MM.1S (cell line): Measurements from ENCODE around the gene AGBL4.

ENCODE experiments used
- DNase-seq: peaks from one replicate; pipeline ENCODE4 v3.0.0-alpha.2; 2015
- H2AFZ ChIP-seq: fragments of 300-600 bp; sonication (generic); 2 replicates; pipeline ENCODE4 v1.6.0; 2016; ENCODE audit warnings: antibody characterized with exemption, low read length
- H3F3A ChIP-seq: fragments of 300-600 bp; sonication (generic); 2 replicates; pipeline ENCODE4 v1.6.1; 2016; ENCODE audit warnings: mild to moderate bottlenecking, antibody characterized with exemption, low read length, moderate library complexity, mixed read lengths; ENCODE audit not compliant: insufficient read depth
- H3K27ac ChIP-seq: fragments of 300-600 bp; sonication (generic); 2 replicates; pipeline ENCODE4 v1.5.1; 2016; ENCODE audit warnings: mild to moderate bottlenecking, low read length
- H3K27me3 ChIP-seq: fragments of 300-600 bp; sonication (generic); replicated peaks from 2 replicates; pipeline ENCODE4 v1.6.0; 2016; ENCODE audit warnings: low read length; ENCODE audit not compliant: insufficient read depth
- H3K36me3 ChIP-seq: fragments of 300-600 bp; sonication (generic); replicated peaks from 2 replicates; pipeline ENCODE4 v1.6.1; 2016; ENCODE audit warnings: mild to moderate bottlenecking, low read length, mixed read lengths; ENCODE audit not compliant: insufficient read depth
- H3K4me1 ChIP-seq: fragments of 300-600 bp; sonication (generic); 2 replicates; pipeline ENCODE4 v1.6.1; 2016; ENCODE audit warnings: low read length, mixed read lengths
- H3K4me2 ChIP-seq: fragments of 300-600 bp; sonication (generic); 2 replicates; pipeline ENCODE4 v1.6.0; 2016; ENCODE audit warnings: low read depth, low read length
- H3K4me3 ChIP-seq: fragments of 300-600 bp; sonication (generic); 2 replicates; pipeline ENCODE4 v1.5.1; 2016; ENCODE audit warnings: low read length, mixed read lengths
- H3K79me2 ChIP-seq: fragments of 300-600 bp; sonication (generic); 2 replicates; pipeline ENCODE4 v1.6.1; 2016; ENCODE audit warnings: mixed run types, low read length, mixed read lengths
- H3K9ac ChIP-seq: fragments of 300-600 bp; sonication (generic); 2 replicates; pipeline ENCODE4 v1.6.1; 2016; ENCODE audit warnings: low read length, mixed read lengths
- H3K9me2 ChIP-seq: fragments of 300-600 bp; sonication (generic); replicated peaks from 2 replicates; pipeline ENCODE4 v1.6.1; 2016; ENCODE audit warnings: mild to moderate bottlenecking, low read length, mixed read lengths; ENCODE audit not compliant: insufficient read depth
- H3K9me3 ChIP-seq: fragments of 300-600 bp; sonication (generic); replicated peaks from 2 replicates; pipeline ENCODE4 v1.6.1; 2016; ENCODE audit warnings: mild to moderate bottlenecking, low read length, mixed read lengths; ENCODE audit not compliant: insufficient read depth
- H4K20me1 ChIP-seq: fragments of 300-600 bp; sonication (generic); 2 replicates; pipeline ENCODE4 v1.6.1; 2016; ENCODE audit warnings: mild to moderate bottlenecking, low read length, moderate library complexity, mixed read lengths; ENCODE audit not compliant: insufficient read depth
- EZH2 ChIP-seq: fragments of 300-600 bp; sonication (generic); optimal IDR thresholded peaks from 2 replicates; pipeline ENCODE3; 2017; ENCODE audit warnings: low read depth, mild to moderate bottlenecking, antibody characterized with exemption, low read length, mixed read lengths
- EZH2phosphoT487 ChIP-seq: fragments of 300-600 bp; sonication (generic); IDR thresholded peaks from 2 replicates; pipeline ENCODE4 v1.6.1; 2018; ENCODE audit warnings: antibody characterized with exemption, low read length
- TF ChIP-seq, protein P1 (sequence below): fragments of 300-600 bp; sonication (generic); IDR thresholded peaks from 2 replicates; pipeline ENCODE4 v1.5.1; 2016; ENCODE audit warnings: antibody characterized with exemption, low read length, mixed read lengths

The AGBL4 gene

DNA sequence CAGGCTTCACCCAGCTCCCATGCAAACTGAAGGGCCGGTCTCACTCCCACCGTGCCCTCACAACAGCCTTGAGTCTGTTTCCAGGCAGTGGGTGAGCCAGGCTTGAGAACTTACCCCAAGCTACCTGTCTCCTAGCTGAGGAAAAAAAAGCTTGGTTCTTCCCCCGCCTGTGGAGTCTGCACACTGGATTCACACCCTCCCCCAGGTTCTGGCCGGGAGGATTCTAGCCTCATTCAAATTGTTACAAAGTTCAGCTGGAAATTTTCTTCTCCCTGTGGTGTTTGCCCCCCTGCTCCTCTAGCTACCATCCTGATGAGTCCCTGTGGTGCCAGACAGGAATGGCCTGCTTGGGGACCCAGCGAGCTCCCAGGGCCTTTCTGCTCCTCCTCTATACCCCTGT lies 471.7 kb downstream of the AGBL4 start:
- DNase-seq, result no peak
- no peak overlapping the region for H3K4me3 ChIP-seq
- no peaks in the 10 kb centered on the region for H3K27me3 ChIP-seq
- H3F3A ChIP-seq, result no peaks in the 10 kb centered on the region
- no peaks in the 10 kb centered on the region for H3K9me3 ChIP-seq
- H3K4me1 ChIP-seq, result no peaks in the 10 kb centered on the region
- no peak overlapping the region for H3K4me2 ChIP-seq
- H3K9me2 ChIP-seq, result no peaks in the 10 kb centered on the region
- H3K9ac ChIP-seq, result no peak overlapping the region
- no peak for TF ChIP-seq EZH2
- TF ChIP-seq EZH2phosphoT487, result no peak
- TF ChIP-seq, protein P1, sequence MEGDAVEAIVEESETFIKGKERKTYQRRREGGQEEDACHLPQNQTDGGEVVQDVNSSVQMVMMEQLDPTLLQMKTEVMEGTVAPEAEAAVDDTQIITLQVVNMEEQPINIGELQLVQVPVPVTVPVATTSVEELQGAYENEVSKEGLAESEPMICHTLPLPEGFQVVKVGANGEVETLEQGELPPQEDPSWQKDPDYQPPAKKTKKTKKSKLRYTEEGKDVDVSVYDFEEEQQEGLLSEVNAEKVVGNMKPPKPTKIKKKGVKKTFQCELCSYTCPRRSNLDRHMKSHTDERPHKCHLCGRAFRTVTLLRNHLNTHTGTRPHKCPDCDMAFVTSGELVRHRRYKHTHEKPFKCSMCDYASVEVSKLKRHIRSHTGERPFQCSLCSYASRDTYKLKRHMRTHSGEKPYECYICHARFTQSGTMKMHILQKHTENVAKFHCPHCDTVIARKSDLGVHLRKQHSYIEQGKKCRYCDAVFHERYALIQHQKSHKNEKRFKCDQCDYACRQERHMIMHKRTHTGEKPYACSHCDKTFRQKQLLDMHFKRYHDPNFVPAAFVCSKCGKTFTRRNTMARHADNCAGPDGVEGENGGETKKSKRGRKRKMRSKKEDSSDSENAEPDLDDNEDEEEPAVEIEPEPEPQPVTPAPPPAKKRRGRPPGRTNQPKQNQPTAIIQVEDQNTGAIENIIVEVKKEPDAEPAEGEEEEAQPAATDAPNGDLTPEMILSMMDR, result no peak
- no peak overlapping the region for H2AFZ ChIP-seq
- no peak overlapping the region for H3K27ac ChIP-seq
- H4K20me1 ChIP-seq, result no peaks in the 10 kb centered on the region
- no peaks in the 10 kb centered on the region for H3K36me3 ChIP-seq
- no peaks in the 10 kb centered on the region for H3K79me2 ChIP-seq

DNA sequence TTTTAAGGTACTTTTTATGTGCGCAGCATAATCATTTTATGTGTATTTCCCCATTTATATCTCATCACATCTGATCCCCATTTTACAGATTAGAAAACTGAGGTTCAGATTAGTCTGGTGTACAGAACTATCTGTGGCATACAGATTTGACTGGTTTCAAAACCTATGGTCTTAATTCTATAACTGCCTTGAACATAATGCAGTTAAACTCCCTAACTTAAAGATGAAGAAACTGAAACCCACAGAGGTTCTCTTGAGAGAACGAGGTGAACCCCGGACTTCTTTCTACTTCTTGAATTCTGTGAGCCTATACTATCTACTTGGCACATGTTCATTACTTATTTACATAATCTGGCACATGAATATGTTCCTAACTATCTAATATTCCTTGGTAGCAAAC lies 479.1 kb downstream of the AGBL4 start:
- Histone ChIP-seq H2AFZ (no peak overlapping the region), H3K9me3 (no peaks in the 10 kb centered on the region), H4K20me1 (no peaks in the 10 kb centered on the region), H3K4me2 (no peak overlapping the region), H3K27ac (no peak overlapping the region), H3K4me1 (no peaks in the 10 kb centered on the region), H3K79me2 (no peaks in the 10 kb centered on the region), H3F3A (no peaks in the 10 kb centered on the region), H3K27me3 (no peaks in the 10 kb centered on the region), H3K4me3 (no peak overlapping the region), H3K36me3 (no peaks in the 10 kb centered on the region), H3K9me2 (no peaks in the 10 kb centered on the region), H3K9ac (no peak overlapping the region)
- TF ChIP-seq EZH2, result no peak
- TF ChIP-seq, protein P1, result no peak
- DNase-seq, result peak; percentile 10

DNA sequence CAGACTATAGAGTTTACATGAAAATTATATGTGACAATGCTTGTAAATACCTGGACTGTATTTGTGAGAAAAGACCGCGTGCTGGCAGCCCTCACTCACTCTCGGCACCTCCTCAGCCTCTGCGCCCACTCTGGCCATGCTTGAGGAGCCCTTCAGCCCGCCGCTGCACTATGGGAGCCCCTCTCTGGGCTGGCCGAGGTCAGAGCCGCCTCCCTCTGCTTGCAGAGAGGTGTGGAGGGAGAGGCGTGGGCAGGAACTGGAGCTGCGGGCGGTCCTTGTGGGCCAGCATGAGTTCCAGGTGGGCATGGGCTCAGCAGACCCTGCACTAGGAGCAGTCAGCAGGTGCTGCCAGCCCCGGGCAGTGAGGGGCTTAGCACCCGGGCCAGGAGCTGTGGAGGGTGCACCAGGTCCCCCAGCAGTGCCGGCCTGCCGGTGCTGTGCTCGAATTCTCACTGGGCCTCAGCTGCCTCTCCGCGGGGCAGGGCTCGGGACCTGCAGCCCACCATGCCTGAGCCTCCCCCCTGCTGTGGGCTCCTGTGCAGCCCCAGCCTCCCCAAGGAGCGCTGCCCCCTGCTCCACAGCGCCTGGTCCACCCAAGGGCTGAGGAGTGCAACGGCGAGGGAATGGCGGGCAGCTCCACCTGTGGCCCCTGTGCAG lies 482.5 kb downstream of the AGBL4 start:
- Histone ChIP-seq H3K4me3 (no peak overlapping the region), H3K4me2 (no peak overlapping the region), H3K79me2 (no peaks in the 10 kb centered on the region), H3K27ac (no peak overlapping the region), H3K27me3 (no peaks in the 10 kb centered on the region), H3K9me2 (no peaks in the 10 kb centered on the region), H3K4me1 (no peaks in the 10 kb centered on the region), H3K9me3 (no peaks in the 10 kb centered on the region), H3K9ac (no peak overlapping the region), H2AFZ (no peak overlapping the region), H3K36me3 (no peaks in the 10 kb centered on the region), H4K20me1 (no peaks in the 10 kb centered on the region), H3F3A (no peaks in the 10 kb centered on the region)
- TF ChIP-seq EZH2 (no peak), EZH2phosphoT487 (no peak)
- TF ChIP-seq, protein P1, result no peak
- no peak for DNase-seq
